Endodermal cell (in vitro differentiated cells): ENCODE measurements around the gene NRXN3. TPM values are rescaled to one million over a fixed set of nuclear protein-coding genes. Genes with fewer than 3 reads are reported as not detected.
A peak's percentile ranks its signal among the peaks of the same experiment; 100 is the strongest.

Experiments used
- DNase-seq: peaks from one replicate; pipeline ENCODE4 v3.0.0-alpha.2; 2017
- H3K27ac ChIP-seq: 2 replicates; pipeline ENCODE4 v1.5.1; 2013; ENCODE audit warnings: mild to moderate bottlenecking, low read depth, low read length, moderate library complexity
- H3K27me3 ChIP-seq: 2 replicates; pipeline ENCODE4 v1.6.1; 2013; ENCODE audit warnings: mild to moderate bottlenecking, low read length, moderate library complexity; ENCODE audit not compliant: insufficient read depth, control insufficient read depth, poor library complexity, severe bottlenecking
- H3K36me3 ChIP-seq: 2 replicates; pipeline ENCODE4 v1.7.0; 2013; ENCODE audit warnings: mild to moderate bottlenecking, low read length, moderate library complexity; ENCODE audit not compliant: control insufficient read depth, insufficient read depth
- H3K4me1 ChIP-seq: one replicate; pipeline ENCODE4 v1.7.0; 2013; ENCODE audit warnings: low read length; ENCODE audit not compliant: control insufficient read depth, insufficient read depth
- H3K4me3 ChIP-seq: 2 replicates; pipeline ENCODE4 v1.5.1; 2013; ENCODE audit warnings: mild to moderate bottlenecking, low read length, moderate library complexity
- H3K9ac ChIP-seq: 2 replicates; pipeline ENCODE4 v1.6.1; 2013; ENCODE audit warnings: mild to moderate bottlenecking, low read length, moderate library complexity; ENCODE audit not compliant: poor library complexity, severe bottlenecking; ENCODE audit errors: extremely low read depth
- H3K9me3 ChIP-seq: 2 replicates; pipeline ENCODE4 v1.6.1; 2013; ENCODE audit warnings: mild to moderate bottlenecking, low read length, moderate library complexity; ENCODE audit not compliant: control insufficient read depth
- H3K27ac Mint-ChIP-seq: 2 replicates; pipeline ENCODE4 v1.8.0; 2020; ENCODE audit warnings: mixed read lengths
- H3K27me3 Mint-ChIP-seq: 2 replicates; pipeline ENCODE4 v1.8.0; 2021; ENCODE audit warnings: mild to moderate bottlenecking, mixed read lengths; ENCODE audit not compliant: insufficient read depth
- H3K36me3 Mint-ChIP-seq: 2 replicates; pipeline ENCODE4 v1.8.0; 2020; ENCODE audit warnings: low read depth, mixed read lengths
- H3K4me1 Mint-ChIP-seq: 2 replicates; pipeline ENCODE4 v1.8.0; 2020; ENCODE audit warnings: mixed read lengths
- H3K4me3 Mint-ChIP-seq: 2 replicates; pipeline ENCODE4 v1.8.0; 2020; ENCODE audit warnings: mild to moderate bottlenecking, moderate library complexity, mixed read lengths
- H3K9me3 Mint-ChIP-seq: 2 replicates; pipeline ENCODE4 v1.8.0; 2020; ENCODE audit warnings: mild to moderate bottlenecking, mixed read lengths
- CTCF ChIP-seq: fragments of 200-600 bp; sonication (generic); conservative IDR thresholded peaks from 2 replicates; pipeline ENCODE4 v1.5.0; 2021; ENCODE audit warnings: antibody characterized with exemption, mild to moderate bottlenecking
- WGBS, 2 experiments: methylation state at CpG; one replicate each; pipeline versions ENCODE4 v1.1.5 to v1.1.7; 2013; ENCODE audit warnings: missing lambda C conversion rate in 2 of 2, mixed read lengths in 1 of 2; ENCODE audit not compliant: insufficient coverage in 1 of 2, insufficient read length in 1 of 2; 5-methylcytosine and 5-hydroxymethylcytosine counted together
- total RNA-seq, 2 donors: library from RNA; stranded (reverse); fragmentation: NEBNext Ultra II Directional in 1 of 2; extraction: Animal tissue kit (Norgen Biotek cat#: 25700) in 1 of 2; gene quantifications; 2 replicates in 1 of 2; 3 replicates in 1 of 2; pipeline ENCODE4 v1.2.1, GENCODE V29; 2021

The NRXN3 gene
- total RNA-seq, 2 donors from 2014 or later: 20.9 to 21.4 TPM

GRCh38 chr14:79730953-79731352 lies 1560.8 kb downstream of the NRXN3 start:
- peak overlapping the region; percentile 40 for H3K27ac ChIP-seq
- DNase-seq: no peak
- no peak overlapping the region for H3K9ac ChIP-seq
- TF ChIP-seq CTCF: no peak
- no peaks in the 10 kb centered on the region for H3K36me3 ChIP-seq
- peaks cover 11% of the 10 kb centered on the region for H3K4me1 ChIP-seq
- H3K36me3 Mint-ChIP-seq: peaks cover 8% of the 10 kb centered on the region
- H3K27me3 ChIP-seq: no peaks in the 10 kb centered on the region
- H3K27ac Mint-ChIP-seq: no peak overlapping the region
- no peaks in the 10 kb centered on the region for H3K27me3 Mint-ChIP-seq
- H3K9me3 ChIP-seq: peaks cover 14% of the 10 kb centered on the region
- H3K4me1 Mint-ChIP-seq: peaks cover 10% of the 10 kb centered on the region
- 95 to 100% methylated on average over 2 to 4 of the region's 5 CpGs for WGBS, 2 experiments
- peaks cover 14% of the 10 kb centered on the region for H3K9me3 Mint-ChIP-seq
- H3K4me3 Mint-ChIP-seq: no peak overlapping the region
- no peak overlapping the region for H3K4me3 ChIP-seq

DNA sequence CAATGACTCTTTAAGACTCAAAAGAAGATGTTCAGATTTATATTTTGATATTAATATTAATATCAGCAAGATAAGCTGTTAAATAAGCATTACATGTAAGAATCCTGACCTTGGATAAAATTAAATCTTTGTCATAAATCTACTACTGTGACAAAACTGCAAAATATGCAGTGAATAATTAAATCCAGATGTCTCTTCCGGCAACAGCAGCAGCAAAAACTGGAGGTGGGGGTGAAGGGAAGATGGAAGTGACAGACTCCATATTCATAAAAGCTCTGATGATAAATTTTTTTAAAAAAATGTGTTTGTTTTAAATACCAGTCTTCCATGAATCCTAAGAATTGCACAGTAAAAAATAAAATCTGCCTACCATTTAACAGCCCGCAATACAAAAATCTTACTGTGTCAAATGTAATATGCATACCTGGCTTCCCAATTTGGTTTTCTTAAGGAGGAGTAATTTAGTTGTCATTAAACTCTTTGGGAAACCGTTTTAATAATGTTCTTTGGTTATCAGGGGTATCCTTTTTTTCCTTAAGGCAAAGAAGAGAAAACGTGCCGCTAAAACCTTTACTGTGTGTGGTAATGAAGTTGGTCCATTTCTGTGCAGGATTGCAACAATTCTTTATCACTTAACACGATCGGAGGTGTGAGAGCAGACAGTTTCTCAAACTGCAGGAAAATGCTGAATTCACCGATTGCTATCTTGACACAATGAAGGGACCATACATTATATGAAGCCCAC lies 1562.9 kb downstream of the NRXN3 start:
- no peak overlapping the region for H3K27ac Mint-ChIP-seq
- TF ChIP-seq CTCF: no peak
- H3K9me3 ChIP-seq: peaks cover 35% of the 10 kb centered on the region
- H3K4me3 ChIP-seq: no peak overlapping the region
- 91 to 93% methylated on average over 4 to 8 of the region's 8 CpGs for WGBS, 2 experiments
- H3K4me1 Mint-ChIP-seq: peaks cover 6% of the 10 kb centered on the region
- peaks cover 7% of the 10 kb centered on the region for H3K4me1 ChIP-seq
- no peak for DNase-seq
- no peaks in the 10 kb centered on the region for H3K36me3 ChIP-seq
- H3K9ac ChIP-seq: no peak overlapping the region
- H3K9me3 Mint-ChIP-seq: peaks cover 34% of the 10 kb centered on the region
- no peak overlapping the region for H3K4me3 Mint-ChIP-seq
- peaks cover 20% of the 10 kb centered on the region for H3K36me3 Mint-ChIP-seq
- H3K27ac ChIP-seq: no peak overlapping the region
- no peaks in the 10 kb centered on the region for H3K27me3 Mint-ChIP-seq
- H3K27me3 ChIP-seq: no peaks in the 10 kb centered on the region

DNA sequence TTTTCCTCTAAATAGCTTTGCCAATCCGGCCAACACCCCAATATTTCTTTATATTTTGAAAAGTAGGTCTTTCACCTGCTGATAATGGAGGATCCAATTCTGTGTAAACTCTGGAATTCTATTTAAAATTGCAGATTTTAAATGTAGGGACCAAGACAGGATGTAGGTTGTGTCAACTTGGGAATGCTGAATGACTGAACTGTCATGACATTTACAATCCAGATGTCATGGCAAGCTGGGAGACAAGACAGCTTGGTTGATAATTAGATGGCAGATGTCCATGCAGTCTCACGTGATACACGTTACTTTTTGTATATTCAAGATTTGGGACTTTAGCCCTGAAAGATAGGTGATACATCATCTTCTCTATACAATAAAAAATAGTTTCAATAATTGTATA lies 1564.0 kb downstream of the NRXN3 start:
- Histone ChIP-seq H3K36me3 (no peaks in the 10 kb centered on the region), H3K4me1 (no peaks in the 10 kb centered on the region), H3K9ac (no peak overlapping the region), H3K27ac (no peak overlapping the region), H3K4me3 (no peak overlapping the region), H3K9me3 (peaks cover 46% of the 10 kb centered on the region), H3K27me3 (no peaks in the 10 kb centered on the region)
- H3K27me3 Mint-ChIP-seq: no peaks in the 10 kb centered on the region
- TF ChIP-seq CTCF: no peak
- H3K4me1 Mint-ChIP-seq: no peaks in the 10 kb centered on the region
- no peak overlapping the region for H3K4me3 Mint-ChIP-seq
- peaks cover 43% of the 10 kb centered on the region for H3K9me3 Mint-ChIP-seq
- 100% methylated on average over 2 of the region's 3 CpGs; no CpG with 5 or more reads in 1 of the 2 experiments for WGBS, 2 experiments
- DNase-seq: no peak
- H3K27ac Mint-ChIP-seq: no peak overlapping the region
- H3K36me3 Mint-ChIP-seq: peaks cover 24% of the 10 kb centered on the region
